GM18873 (cell line): ENCODE data around the gene TSPYL2.
A peak's percentile ranks its signal among the peaks of the same experiment; 100 is the strongest.

Source experiments
- ATAC-seq: cut with Tn5 transposase; IDR thresholded peaks from one replicate; pipeline ENCODE4 v1.9.1; 2021; ENCODE audit warnings: mild to moderate bottlenecking, moderate library complexity, moderate number of reproducible peaks; ENCODE audit not compliant: unreplicated experiment, low FRiP score

The TSPYL2 gene

DNA sequence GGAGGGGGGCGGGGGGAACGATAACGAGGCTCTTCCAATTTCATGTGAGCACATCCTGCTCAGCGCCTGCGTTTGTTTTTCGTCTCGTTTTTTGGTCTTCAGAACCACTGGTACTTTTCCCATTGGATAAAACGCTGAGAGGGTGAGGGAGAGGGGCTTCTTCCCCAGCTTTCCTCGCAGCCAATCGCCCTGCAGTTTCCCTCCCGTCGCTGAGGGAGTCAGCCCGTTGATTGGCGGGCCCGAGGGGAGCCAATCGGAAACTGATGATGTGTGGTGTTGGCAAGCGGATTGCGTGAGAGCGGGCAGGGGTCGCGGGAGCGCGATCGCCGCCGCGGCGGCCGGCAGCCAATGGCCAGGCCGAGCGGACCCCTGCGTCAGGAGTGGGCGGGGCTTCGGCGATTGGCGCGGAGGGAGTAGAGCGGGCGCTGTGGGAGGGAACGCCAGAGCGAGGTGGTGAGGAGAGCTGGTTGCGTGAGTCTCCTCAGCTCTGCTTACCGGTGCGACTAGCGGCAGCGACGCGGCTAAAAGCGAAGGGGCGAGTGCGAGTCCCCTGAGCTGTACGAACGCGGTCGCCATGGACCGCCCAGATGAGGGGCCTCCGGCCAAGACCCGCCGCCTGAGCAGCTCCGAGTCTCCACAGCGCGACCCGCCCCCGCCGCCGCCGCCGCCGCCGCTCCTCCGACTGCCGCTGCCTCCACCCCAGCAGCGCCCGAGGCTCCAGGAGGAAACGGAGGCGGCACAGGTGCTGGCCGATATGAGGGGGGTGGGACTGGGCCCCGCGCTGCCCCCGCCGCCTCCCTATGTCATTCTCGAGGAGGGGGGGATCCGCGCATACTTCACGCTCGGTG lies at the start of gene TSPYL2:
Gene TSPYL2 (plus strand): TSS at position 443 of the 848 bp plus-strand sequence. CDS start 132 bp downstream, at position 575.
- ATAC-seq = peak; percentile 85

- ATAC-seq = no peak
Observed at GRCh38 chrX:53036149-53036548, 46.0 kb upstream of the TSPYL2 start.

GRCh38 chrX:53039236-53039635 lies 42.9 kb upstream of the TSPYL2 start:
- no peak for ATAC-seq

DNA sequence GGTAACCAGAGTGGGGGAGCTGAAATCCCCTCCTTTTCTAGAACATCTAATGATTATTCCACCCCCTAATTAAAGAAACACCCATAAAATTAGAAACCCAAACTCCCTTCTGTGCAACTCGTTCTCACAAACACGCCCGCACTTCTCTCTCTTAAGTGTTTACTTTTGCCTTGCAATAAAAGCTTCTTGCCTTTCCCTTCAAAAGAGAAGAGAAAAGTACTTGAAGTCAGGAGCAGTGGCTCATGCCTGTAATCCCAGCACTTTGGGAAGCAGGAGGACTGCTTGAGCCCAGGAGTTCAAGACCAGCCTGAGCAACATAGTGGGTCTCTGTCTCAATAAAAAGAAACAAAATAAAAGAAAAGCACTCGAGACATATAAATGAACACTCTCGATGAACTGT lies 37.2 kb upstream of the TSPYL2 start:
- ATAC-seq = no peak

GRCh38 chrX:53047228-53047627 lies 34.9 kb upstream of the TSPYL2 start:
- no peak for ATAC-seq

DNA sequence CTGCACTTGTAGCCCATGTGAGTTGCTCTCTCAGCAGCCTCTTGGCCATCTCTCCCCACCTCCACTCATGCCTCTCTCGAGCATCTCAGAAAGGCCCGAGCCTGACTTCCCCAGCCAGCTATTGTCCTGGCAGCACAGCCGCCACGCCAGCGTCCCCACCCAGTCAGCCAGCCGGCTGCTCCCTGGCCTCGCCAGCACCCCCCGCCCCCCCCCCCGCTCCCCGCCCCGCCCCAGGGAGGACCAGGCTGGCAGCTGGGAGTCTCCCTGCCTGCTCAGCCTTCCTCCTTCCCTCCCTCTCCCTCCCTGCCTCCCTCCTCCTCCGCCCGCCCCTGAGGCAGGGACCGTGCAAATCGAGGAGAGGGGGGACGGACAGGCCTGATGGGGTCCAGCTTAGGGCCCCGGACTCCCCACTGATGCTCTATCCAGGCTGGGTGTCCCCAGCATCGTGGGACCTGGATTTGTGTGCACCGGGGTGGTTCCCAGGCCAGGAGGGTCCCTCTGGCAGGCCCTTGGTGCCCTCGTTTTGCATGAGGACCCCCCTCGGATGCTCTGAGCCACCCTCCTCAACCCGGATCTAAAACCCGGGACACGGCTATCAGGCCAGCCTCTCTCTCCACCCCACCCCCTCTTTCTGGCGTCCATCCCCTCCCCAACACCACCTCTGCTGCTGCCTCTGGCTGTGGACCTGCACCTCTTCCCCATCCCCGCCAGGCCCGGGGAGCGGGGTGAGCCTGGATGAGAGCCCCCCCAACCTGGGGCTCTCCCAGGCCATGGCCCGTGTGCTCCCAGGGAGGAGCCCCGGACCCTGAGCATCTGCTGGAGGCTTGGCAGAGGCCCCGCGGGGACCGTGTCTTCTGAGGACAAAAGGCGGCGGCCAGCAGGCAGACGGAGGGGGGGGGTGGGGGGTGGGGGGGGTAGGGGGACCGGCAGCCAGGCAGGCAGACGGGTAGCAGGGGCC lies 33.7 kb upstream of the TSPYL2 start, which contains the start of gene GPR173:
Gene GPR173 (plus strand): TSS at position 621 of the 958 bp plus-strand sequence. CDS start 27,833 bp downstream, outside the sequence.
- no peak for ATAC-seq

DNA sequence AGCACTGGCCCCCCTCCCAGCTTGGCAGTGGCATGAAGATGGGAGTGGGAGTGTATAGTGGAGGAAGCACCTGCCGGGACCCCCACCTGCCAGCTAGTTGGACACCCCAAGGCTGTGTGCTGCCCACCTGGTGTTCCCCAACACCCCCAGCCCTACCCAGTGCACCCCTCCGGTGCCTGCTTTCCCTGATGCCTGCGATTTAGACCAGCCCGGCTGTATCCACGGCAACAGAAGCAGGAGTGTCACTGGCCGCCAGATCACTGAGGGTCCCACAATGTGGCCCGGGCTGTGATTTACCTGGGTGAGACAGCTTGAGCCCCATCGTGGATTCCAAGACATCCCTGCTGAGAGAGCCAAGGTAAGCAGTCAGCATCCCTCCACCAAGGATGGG lies 33.0 kb upstream of the TSPYL2 start:
- ATAC-seq = no peak

DNA sequence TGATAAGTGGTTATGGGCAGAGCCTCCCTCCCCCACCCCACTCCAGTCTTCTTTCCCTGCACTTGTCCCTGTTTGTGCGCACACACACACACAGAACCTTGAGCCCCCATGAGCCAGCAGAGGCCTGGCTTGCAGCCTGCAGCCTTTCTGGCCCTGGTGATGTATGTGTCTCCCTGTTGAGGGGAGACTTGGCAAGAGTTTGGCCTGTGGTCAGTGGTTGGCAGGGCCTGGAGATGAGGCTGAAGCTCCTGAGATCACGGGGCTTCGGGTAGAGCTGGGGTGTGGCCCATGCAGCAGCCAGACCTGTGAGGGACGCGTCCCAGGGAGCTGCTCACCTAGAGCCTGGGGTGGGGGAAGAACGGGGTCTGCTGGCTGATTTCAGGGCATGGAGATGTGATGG lies 31.3 kb upstream of the TSPYL2 start:
- no peak for ATAC-seq

DNA sequence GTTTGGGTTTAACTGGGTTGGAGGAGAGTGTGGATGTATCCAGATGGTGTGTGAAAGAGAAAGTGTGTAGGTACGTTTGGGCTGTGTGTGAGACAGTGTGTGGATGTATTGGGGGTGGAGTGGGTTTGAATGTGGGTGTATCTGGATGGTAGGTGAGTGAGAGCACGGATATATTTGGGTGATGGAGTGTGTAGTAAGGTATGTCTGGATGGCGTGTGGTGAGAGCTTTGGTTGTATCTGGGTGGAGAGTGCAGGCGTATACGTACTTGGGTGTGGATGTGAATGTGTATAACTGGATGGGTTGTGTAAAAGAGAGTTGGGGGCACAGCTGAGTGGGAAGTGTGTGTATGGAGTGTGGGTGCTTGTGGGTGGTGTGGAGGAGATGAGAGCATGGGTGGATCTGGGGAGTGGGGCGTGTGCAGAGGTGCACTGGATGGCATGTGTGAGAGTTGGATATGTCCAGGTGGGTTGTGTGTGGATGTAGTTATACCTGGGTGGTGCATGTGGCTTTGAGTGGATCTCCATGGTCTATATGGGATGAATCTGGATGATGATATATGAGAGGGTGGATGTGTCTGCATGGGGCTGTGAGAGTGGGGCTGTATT lies 26.8 kb upstream of the TSPYL2 start:
- ATAC-seq = no peak

- no peak for ATAC-seq
Observed at GRCh38 chrX:53056292-53056691, 25.9 kb upstream of the TSPYL2 start.

GRCh38 chrX:53065104-53065503 lies 17.1 kb upstream of the TSPYL2 start:
- no peak for ATAC-seq

GRCh38 chrX:53071064-53071463 lies 11.1 kb upstream of the TSPYL2 start:
- no peak for ATAC-seq

DNA sequence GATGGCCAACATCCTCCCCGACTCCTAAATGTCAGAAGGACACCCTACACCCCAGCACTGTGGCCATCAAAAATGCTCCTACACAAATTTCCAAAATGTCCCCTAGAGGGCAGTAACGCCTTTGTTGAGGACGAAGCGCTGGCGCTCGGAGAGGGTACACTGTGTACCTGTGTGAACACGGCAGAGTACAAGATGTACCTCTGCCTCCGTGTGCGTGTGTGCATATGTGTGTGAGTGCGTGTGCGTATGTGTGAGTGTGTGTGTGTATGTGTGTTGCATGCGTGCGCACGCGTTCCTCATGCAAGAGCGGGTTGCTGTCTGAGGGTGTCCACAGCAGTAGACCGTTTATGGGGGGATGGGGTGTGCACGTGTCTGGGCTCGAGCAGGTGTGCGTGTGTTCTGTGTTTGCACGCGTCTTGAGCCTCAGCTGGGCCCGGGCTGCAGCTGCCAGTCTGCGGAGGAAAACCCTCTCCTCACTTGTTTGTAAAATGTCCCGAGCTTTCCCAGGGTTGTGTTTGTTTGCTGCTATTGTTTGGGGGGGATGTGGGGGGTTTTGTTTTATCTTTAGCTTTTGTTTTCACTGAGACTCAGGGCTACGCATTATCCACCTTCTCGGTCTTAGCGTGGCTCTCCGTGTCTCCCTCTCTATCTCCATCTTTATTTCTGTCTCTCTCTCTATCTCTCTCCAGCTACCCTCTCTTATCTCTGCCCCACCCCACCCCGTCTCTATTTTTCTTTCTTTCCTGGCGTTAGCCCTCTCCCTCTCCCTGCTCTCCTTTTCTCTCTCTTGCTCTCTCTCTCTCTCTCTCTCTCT lies 10.4 kb upstream of the TSPYL2 start:
- peak; percentile 84 for ATAC-seq

GRCh38 chrX:53072418-53073114 lies 9.6 kb upstream of the TSPYL2 start:
- ATAC-seq = no peak

- no peak for ATAC-seq
Observed at GRCh38 chrX:53073115-53073586, 9.0 kb upstream of the TSPYL2 start.

DNA sequence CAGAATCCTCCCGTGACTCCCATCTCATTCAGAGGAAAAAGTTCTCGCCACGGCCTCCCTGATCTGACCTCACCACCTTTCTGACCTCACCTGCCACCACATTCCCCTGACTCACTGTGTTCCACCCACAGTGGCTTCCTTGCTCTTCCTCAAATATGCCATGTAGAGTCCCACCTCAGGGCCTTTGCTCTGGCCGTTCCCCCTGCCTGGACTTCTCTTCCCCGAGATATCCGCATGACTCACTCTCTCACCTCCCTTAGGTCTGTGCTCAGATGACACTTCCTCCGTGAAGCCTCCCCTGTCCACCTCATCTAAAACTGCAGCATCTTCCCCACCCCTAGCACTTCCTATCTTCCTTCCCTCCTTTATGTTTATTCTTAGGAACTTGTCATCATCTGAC lies 7.2 kb upstream of the TSPYL2 start:
- ATAC-seq = no peak

DNA sequence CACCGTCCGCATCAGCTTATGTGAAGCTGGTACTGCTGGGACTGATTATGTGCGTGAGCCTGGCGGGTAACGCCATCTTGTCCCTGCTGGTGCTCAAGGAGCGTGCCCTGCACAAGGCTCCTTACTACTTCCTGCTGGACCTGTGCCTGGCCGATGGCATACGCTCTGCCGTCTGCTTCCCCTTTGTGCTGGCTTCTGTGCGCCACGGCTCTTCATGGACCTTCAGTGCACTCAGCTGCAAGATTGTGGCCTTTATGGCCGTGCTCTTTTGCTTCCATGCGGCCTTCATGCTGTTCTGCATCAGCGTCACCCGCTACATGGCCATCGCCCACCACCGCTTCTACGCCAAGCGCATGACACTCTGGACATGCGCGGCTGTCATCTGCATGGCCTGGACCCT lies 5.5 kb upstream of the TSPYL2 start:
- ATAC-seq = no peak

DNA sequence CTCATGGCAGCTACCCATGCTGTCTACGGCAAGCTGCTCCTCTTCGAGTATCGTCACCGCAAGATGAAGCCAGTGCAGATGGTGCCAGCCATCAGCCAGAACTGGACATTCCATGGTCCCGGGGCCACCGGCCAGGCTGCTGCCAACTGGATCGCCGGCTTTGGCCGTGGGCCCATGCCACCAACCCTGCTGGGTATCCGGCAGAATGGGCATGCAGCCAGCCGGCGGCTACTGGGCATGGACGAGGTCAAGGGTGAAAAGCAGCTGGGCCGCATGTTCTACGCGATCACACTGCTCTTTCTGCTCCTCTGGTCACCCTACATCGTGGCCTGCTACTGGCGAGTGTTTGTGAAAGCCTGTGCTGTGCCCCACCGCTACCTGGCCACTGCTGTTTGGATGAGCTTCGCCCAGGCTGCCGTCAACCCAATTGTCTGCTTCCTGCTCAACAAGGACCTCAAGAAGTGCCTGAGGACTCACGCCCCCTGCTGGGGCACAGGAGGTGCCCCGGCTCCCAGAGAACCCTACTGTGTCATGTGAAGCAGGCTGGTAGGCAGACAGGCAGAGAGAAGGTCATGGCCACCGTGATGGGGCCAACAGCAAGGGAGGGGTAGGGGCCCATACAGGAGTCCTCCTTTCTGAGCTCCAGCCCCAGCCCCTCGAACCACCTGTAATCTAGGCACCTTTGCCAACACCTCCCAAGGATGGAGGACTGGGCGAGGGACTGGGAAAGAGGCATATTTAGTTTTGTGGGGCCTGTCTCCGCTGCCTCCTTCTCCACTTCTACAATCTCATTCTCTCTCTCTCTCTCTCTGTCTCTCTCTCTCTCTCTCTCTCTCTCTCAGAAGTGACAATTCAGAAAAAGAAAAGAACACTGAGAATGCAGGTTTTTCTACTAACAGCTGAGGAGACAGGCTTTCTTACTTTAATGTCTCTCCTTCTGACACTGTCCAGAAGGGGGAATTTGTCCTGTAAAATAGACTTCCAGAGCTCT lies 4.7 kb upstream of the TSPYL2 start:
- no peak for ATAC-seq
